Cardiac muscle cell (in vitro differentiated cells and primary cell): ENCODE data around the gene PRXL2B. TPM values are rescaled to one million over a fixed set of nuclear protein-coding genes. Genes with fewer than 3 reads are reported as not detected.

Experiments
- DNase-seq, 2 donors: peaks; one replicate each; pipeline versions ENCODE4 v3.0.0 to v3.0.0-alpha.2; 2010 to 2017; ENCODE audit warnings: low read depth in 1 of 2, low spot score in 1 of 2
- H3K27ac ChIP-seq: fragments of 200-600 bp; sonication (generic); 2 replicates; pipeline ENCODE4 v1.5.1; 2016
- H3K27me3 ChIP-seq: fragments of 200-600 bp; sonication (generic); 2 replicates; pipeline ENCODE4 v1.6.0; 2016; ENCODE audit warnings: control low read depth
- H3K36me3 ChIP-seq: fragments of 200-600 bp; sonication (generic); 2 replicates; pipeline ENCODE4 v1.5.1; 2016; ENCODE audit warnings: control low read depth
- H3K4me1 ChIP-seq: fragments of 200-600 bp; sonication (generic); 2 replicates; pipeline ENCODE4 v1.8.1; 2017; ENCODE audit warnings: low read depth, mild to moderate bottlenecking, mixed run types
- H3K4me3 ChIP-seq: fragments of 200-600 bp; sonication (generic); 2 replicates; pipeline ENCODE4 v1.5.1; 2016; ENCODE audit warnings: mild to moderate bottlenecking
- H3K9me3 ChIP-seq: fragments of 200-600 bp; sonication (generic); 2 replicates; pipeline ENCODE4 v1.5.1; 2017; ENCODE audit warnings: low read depth, mild to moderate bottlenecking, control low read depth
- CTCF ChIP-seq: IDR thresholded peaks from 2 replicates; pipeline ENCODE4 v1.5.1; 2012; ENCODE audit warnings: low read depth, mild to moderate bottlenecking, low read length
- polyA plus RNA-seq: library from polyadenylated mRNA; unstranded; fragments of >200 nt; fragmentation: Nextera tagmentation; extraction: Ambion mirVana; gene quantifications from 2 replicates; pipeline ENCODE4 v1.2.1, GENCODE V29; 2016
- total RNA-seq: library from RNA; depleted of rRNA; stranded (reverse); fragments of >200 nt; gene quantifications from 2 replicates; pipeline ENCODE4 v1.2.3, GENCODE V29; 2016

PRXL2B gene
- total and polyA plus RNA-seq, 2 experiments from 2014 or later, result 53.0 to 59.5 TPM

GRCh38 chr1:2593251-2593878, 6.8 kb downstream of the PRXL2B start:
- no peak overlapping the region for H3K4me3 ChIP-seq
- DNase-seq, result no peak
- no peaks in the 10 kb centered on the region for H3K27me3 ChIP-seq
- H3K9me3 ChIP-seq, result no peaks in the 10 kb centered on the region
- no peaks in the 10 kb centered on the region for H3K4me1 ChIP-seq
- H3K27ac ChIP-seq, result no peak overlapping the region
- TF ChIP-seq CTCF, result no peak
- no peaks in the 10 kb centered on the region for H3K36me3 ChIP-seq

GRCh38 chr1:2594001-2594640, 7.5 kb downstream of the PRXL2B start:
- no peak overlapping the region for H3K4me3 ChIP-seq
- H3K9me3 ChIP-seq, result no peaks in the 10 kb centered on the region
- DNase-seq, result peak in 1 of 2 donors; percentile 64
- no peaks in the 10 kb centered on the region for H3K27me3 ChIP-seq
- no peak overlapping the region for H3K27ac ChIP-seq
- TF ChIP-seq CTCF, result no peak
- H3K4me1 ChIP-seq, result no peaks in the 10 kb centered on the region
- H3K36me3 ChIP-seq, result no peaks in the 10 kb centered on the region

- Histone ChIP-seq H3K36me3 (no peaks in the 10 kb centered on the region), H3K4me3 (no peak overlapping the region), H3K9me3 (no peaks in the 10 kb centered on the region), H3K4me1 (no peaks in the 10 kb centered on the region), H3K27me3 (no peaks in the 10 kb centered on the region), H3K27ac (no peak overlapping the region)
- DNase-seq, result no peak
- TF ChIP-seq CTCF, result no peak
These were observed 8.1 kb downstream of the PRXL2B start for GRCh38 chr1:2594641-2595131.

GRCh38 chr1:2595261-2595811, 8.8 kb downstream of the PRXL2B start:
- Histone ChIP-seq H3K9me3 (no peaks in the 10 kb centered on the region), H3K27me3 (no peaks in the 10 kb centered on the region), H3K4me1 (no peaks in the 10 kb centered on the region), H3K27ac (no peak overlapping the region), H3K36me3 (no peaks in the 10 kb centered on the region), H3K4me3 (no peak overlapping the region)
- DNase-seq, result no peak
- TF ChIP-seq CTCF, result no peak

- Histone ChIP-seq H3K4me3 (no peak overlapping the region), H3K4me1 (no peaks in the 10 kb centered on the region), H3K27ac (no peak overlapping the region), H3K36me3 (no peaks in the 10 kb centered on the region), H3K27me3 (no peaks in the 10 kb centered on the region), H3K9me3 (no peaks in the 10 kb centered on the region)
- TF ChIP-seq CTCF, result no peak
- DNase-seq, result no peak
These were observed 9.4 kb downstream of the PRXL2B start for GRCh38 chr1:2595812-2596529.
